ENCODE results near the gene ANKRD28. TPM values are rescaled to one million over a fixed set of nuclear protein-coding genes. Genes with fewer than 3 reads are reported as not detected.

ANKRD28 gene
- polyA plus RNA-seq, 1 of the 3 experiments (the other 2 are of a cell fraction), result 74.8 TPM

- 18% methylated on average over 11 of the region's 14 CpGs for WGBS (ENCODE audit: low lambda C conversion rate)
- H3K9me2 ChIP-seq, result no peaks in the 10 kb centered on the region
- H3K4me1 ChIP-seq (ENCODE audit: control insufficient read depth in 1 of 2, insufficient read depth in 2 of 2, low read depth in 1 of 2, low read length in 1 of 2), result peaks cover 42 to 45% of the 10 kb centered on the region in 2 experiments
- peaks cover 12% of the 10 kb centered on the region; the same call in 1 of the 2 replicates for H3K79me2 ChIP-seq (ENCODE audit: insufficient read depth)
- no peak for DNase-seq
- peak overlapping the region; percentile 92 to 99 for H3K27ac ChIP-seq (ENCODE audit: low read depth in 2 of 2, low read length in 1 of 2)
- no peaks in the 10 kb centered on the region for H4K20me1 ChIP-seq (ENCODE audit: insufficient read depth)
- H3F3A ChIP-seq (replicated peaks; ENCODE audit: insufficient read depth), result peaks cover 75% of the 10 kb centered on the region
- ChIA-PET POLR2A (no interaction called here), CTCF (no interaction called here)
- no peak overlapping the region for H3K4me3 ChIP-seq (ENCODE audit: low read depth in 2 of 2, low read length in 1 of 2)
- no peak overlapping the region for H2AFZ ChIP-seq (ENCODE audit: low read depth)
- no peaks in the 10 kb centered on the region for H3K36me3 ChIP-seq (replicated peaks in 1 of 2; ENCODE audit: control insufficient read depth in 1 of 2, insufficient read depth in 2 of 2, low read length in 1 of 2)
- H3K4me2 ChIP-seq, result peak overlapping the region; percentile 64
- H3K9me3 ChIP-seq, result no peaks in the 10 kb centered on the region
- no peaks in the 10 kb centered on the region for H3K27me3 ChIP-seq (ENCODE audit: insufficient read depth)
- peak overlapping the region; percentile 85 for H3K9ac ChIP-seq
- TF ChIP-seq RCOR1 (IDR thresholded peaks at IDR 0.05; ENCODE audit: low read length) (no peak), YY1 (IDR thresholded peaks at IDR 0.05; ENCODE audit: low read depth) (peak; percentile 57; the same call in 1 of the 2 replicates), EZH2phosphoT487 (IDR thresholded peaks at IDR 0.05; ENCODE audit: borderline replicate concordance, low read depth) (no peak), ZBTB33 (IDR thresholded peaks at IDR 0.05; ENCODE audit: borderline replicate concordance, low read depth) (no peak; the same call in 1 of the 2 replicates), JUND (IDR thresholded peaks at IDR 0.05) (peak; percentile 87), GABPA (IDR thresholded peaks at IDR 0.05; ENCODE audit: low read depth) (peak; percentile 39; the same call in 1 of the 2 replicates), NFIC (IDR thresholded peaks at IDR 0.05; ENCODE audit: borderline replicate concordance) (peak; percentile 58), CHD2 (IDR thresholded peaks at IDR 0.05; ENCODE audit: low read length, partially characterized antibody) (no peak), USF1 (IDR thresholded peaks at IDR 0.05; ENCODE audit: borderline replicate concordance, low read depth) (0 out of 2 replicates have a peak, but pooled peaks have one; percentile 7), TCF12 (IDR thresholded peaks at IDR 0.05) (peak; percentile 85), NRF1 (IDR thresholded peaks at IDR 0.05; ENCODE audit: low read depth, low read length) (no peak), TEAD4 (IDR thresholded peaks at IDR 0.05; ENCODE audit: borderline replicate concordance, insufficient read depth) (peak; percentile 70), SMC3 (IDR thresholded peaks at IDR 0.05; ENCODE audit: low read depth, low read length) (no peak), SIN3A (IDR thresholded peaks at IDR 0.05; ENCODE audit: borderline replicate concordance, low read depth, low read length) (0 out of 2 replicates have a peak, but pooled peaks have one; percentile 17), TAF1 (IDR thresholded peaks at IDR 0.05; ENCODE audit: borderline replicate concordance, low read depth, low read length) (peak; percentile 42; the same call in 1 of the 2 replicates), IRF3 (IDR thresholded peaks at IDR 0.05; ENCODE audit: low read depth, low read length) (no peak), RAD21 (IDR thresholded peaks at IDR 0.05; ENCODE audit: low read length) (no peak), FOXM1 (IDR thresholded peaks at IDR 0.05; ENCODE audit: low read depth) (peak; percentile 44), FOXJ3 (CRISPR knock-in tag; IDR thresholded peaks at IDR 0.05) (no peak), GATA2 (CRISPR knock-in tag; IDR thresholded peaks at IDR 0.05) (no peak), RXRA (IDR thresholded peaks at IDR 0.05; ENCODE audit: borderline replicate concordance, low read depth) (peak; percentile 92; the same call in 1 of the 2 replicates), POLR2AphosphoS5 (IDR thresholded peaks at IDR 0.05; ENCODE audit: low read depth, low read length) (peak; percentile 74; the same call in 1 of the 2 replicates), ELF1 (IDR thresholded peaks at IDR 0.05) (peak; percentile 14; the same call in 1 of the 2 replicates), PBX3 (IDR thresholded peaks at IDR 0.05) (peak; percentile 79), USF2 (IDR thresholded peaks at IDR 0.05; ENCODE audit: borderline replicate concordance, low read depth, low read length) (no peak)
Observed at GRCh38 chr3:15636028-15636709, 161.6 kb downstream of the ANKRD28 start.

Measured in SK-N-SH (cell line).